ENCODE results near the gene TRABD2B. TPM values are rescaled to one million over a fixed set of nuclear protein-coding genes. Genes with fewer than 3 reads are reported as not detected.

TRABD2B gene
- total and polyA plus RNA-seq, 2 of the 13 experiments (the other 11 are each of a cell fraction or from before 2014, with no cell fraction given) = 0.04 TPM; not detected in 1

DNA sequence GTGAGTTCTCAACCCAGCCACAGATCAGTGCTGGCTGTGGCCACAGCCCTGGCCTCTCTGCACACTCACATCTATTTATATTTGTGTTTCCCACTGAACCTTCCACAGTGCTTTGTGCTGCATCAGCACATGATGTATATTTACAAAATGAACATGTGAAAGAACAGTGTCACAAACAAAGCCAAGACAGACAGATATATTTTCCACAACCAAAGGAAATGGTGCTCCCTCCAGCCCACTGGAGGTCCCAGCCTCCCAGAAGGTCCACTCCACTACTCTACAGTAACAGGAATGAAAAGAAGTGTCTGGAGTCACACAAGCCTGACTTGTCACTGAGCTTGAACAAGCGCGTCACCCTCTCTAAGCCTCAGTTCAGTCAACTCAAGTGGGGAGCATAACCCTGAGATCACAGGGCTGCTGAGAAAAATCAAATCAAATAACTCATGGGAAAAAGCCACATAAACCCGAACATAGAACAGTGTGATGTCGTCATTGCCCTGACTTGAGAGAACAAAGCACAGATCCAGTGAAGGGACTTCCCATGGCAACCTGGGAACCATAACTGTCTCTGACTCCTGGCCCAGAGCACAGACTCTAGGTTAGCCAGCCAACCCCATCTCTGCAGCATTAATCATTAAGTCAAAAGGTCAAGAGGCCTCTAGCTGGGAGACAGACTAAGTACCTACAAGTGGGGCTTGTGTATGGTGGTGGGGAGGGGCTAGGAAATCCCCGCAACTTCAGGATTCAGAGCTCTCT is 121.2 kb downstream of the TRABD2B start (continued):
- TF ChIP-seq, protein P1, sequence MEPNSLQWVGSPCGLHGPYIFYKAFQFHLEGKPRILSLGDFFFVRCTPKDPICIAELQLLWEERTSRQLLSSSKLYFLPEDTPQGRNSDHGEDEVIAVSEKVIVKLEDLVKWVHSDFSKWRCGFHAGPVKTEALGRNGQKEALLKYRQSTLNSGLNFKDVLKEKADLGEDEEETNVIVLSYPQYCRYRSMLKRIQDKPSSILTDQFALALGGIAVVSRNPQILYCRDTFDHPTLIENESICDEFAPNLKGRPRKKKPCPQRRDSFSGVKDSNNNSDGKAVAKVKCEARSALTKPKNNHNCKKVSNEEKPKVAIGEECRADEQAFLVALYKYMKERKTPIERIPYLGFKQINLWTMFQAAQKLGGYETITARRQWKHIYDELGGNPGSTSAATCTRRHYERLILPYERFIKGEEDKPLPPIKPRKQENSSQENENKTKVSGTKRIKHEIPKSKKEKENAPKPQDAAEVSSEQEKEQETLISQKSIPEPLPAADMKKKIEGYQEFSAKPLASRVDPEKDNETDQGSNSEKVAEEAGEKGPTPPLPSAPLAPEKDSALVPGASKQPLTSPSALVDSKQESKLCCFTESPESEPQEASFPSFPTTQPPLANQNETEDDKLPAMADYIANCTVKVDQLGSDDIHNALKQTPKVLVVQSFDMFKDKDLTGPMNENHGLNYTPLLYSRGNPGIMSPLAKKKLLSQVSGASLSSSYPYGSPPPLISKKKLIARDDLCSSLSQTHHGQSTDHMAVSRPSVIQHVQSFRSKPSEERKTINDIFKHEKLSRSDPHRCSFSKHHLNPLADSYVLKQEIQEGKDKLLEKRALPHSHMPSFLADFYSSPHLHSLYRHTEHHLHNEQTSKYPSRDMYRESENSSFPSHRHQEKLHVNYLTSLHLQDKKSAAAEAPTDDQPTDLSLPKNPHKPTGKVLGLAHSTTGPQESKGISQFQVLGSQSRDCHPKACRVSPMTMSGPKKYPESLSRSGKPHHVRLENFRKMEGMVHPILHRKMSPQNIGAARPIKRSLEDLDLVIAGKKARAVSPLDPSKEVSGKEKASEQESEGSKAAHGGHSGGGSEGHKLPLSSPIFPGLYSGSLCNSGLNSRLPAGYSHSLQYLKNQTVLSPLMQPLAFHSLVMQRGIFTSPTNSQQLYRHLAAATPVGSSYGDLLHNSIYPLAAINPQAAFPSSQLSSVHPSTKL (CRISPR knock-in tag; IDR thresholded peaks at IDR 0.05) = 0 out of 2 replicates have a peak, but pooled peaks have one; percentile 4
- TF ChIP-seq ZBTB3 (CRISPR knock-in tag; IDR thresholded peaks at IDR 0.05; ENCODE audit: borderline replicate concordance, low read depth) = no peak
- no peak for TF ChIP-seq ZNF234 (CRISPR knock-in tag; conservative IDR thresholded peaks at IDR 0.05)
- TF ChIP-seq ZNF629 (CRISPR knock-in tag; conservative IDR thresholded peaks at IDR 0.05) = no peak
- TF ChIP-seq, protein P2, sequence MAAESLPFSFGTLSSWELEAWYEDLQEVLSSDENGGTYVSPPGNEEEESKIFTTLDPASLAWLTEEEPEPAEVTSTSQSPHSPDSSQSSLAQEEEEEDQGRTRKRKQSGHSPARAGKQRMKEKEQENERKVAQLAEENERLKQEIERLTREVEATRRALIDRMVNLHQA (CRISPR knock-in tag; IDR thresholded peaks at IDR 0.05) = no peak
- TF ChIP-seq CENPX (CRISPR knock-in tag; IDR thresholded peaks at IDR 0.05) = no peak
- TF ChIP-seq ZKSCAN8 (CRISPR knock-in tag; IDR thresholded peaks at IDR 0.05; ENCODE audit: borderline replicate concordance) = no peak
- TF ChIP-seq FOXO1 (CRISPR knock-in tag; IDR thresholded peaks at IDR 0.05) = no peak
- TF ChIP-seq ZNF746 (CRISPR knock-in tag; IDR thresholded peaks at IDR 0.05) = peak; percentile 66; the same call in 1 of the 2 replicates
- TF ChIP-seq ZZZ3 (CRISPR knock-in tag; IDR thresholded peaks at IDR 0.05; ENCODE audit: borderline replicate concordance) = no peak
- TF ChIP-seq, protein P3, sequence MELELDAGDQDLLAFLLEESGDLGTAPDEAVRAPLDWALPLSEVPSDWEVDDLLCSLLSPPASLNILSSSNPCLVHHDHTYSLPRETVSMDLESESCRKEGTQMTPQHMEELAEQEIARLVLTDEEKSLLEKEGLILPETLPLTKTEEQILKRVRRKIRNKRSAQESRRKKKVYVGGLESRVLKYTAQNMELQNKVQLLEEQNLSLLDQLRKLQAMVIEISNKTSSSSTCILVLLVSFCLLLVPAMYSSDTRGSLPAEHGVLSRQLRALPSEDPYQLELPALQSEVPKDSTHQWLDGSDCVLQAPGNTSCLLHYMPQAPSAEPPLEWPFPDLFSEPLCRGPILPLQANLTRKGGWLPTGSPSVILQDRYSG (CRISPR knock-in tag; IDR thresholded peaks at IDR 0.05) = no peak
- TF ChIP-seq ARHGAP35 (CRISPR knock-in tag; IDR thresholded peaks at IDR 0.05; ENCODE audit: borderline replicate concordance) = no peak
- TF ChIP-seq TRIM24 (CRISPR knock-in tag; IDR thresholded peaks at IDR 0.05) = no peak
- TF ChIP-seq ZNF484 (CRISPR knock-in tag; IDR thresholded peaks at IDR 0.05; ENCODE audit: borderline replicate concordance, low read depth) = no peak
- no peak for TF ChIP-seq ZFP62 (CRISPR knock-in tag; IDR thresholded peaks at IDR 0.05)
- TF ChIP-seq, protein P4, sequence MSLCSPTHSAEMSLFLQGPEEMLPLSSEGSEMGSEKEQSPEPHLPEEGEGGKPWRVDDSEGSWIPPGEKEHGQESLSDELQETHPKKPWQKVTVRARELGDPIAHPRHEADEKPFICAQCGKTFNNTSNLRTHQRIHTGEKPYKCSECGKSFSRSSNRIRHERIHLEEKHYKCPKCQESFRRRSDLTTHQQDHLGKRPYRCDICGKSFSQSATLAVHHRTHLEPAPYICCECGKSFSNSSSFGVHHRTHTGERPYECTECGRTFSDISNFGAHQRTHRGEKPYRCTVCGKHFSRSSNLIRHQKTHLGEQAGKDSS (CRISPR knock-in tag; IDR thresholded peaks at IDR 0.05; ENCODE audit: borderline replicate concordance, low read depth) = no peak
- peak; percentile 36; the same call in 1 of the 2 replicates for TF ChIP-seq POGZ (CRISPR knock-in tag; IDR thresholded peaks at IDR 0.05)
- no peak for TF ChIP-seq ZNF17 (CRISPR knock-in tag; IDR thresholded peaks at IDR 0.05)
- no peak for TF ChIP-seq JUN (CRISPR knock-in tag; IDR thresholded peaks at IDR 0.05)
- no peak for TF ChIP-seq ZNF18 (CRISPR knock-in tag; IDR thresholded peaks at IDR 0.05; ENCODE audit: insufficient replicate concordance)
